K562 (cell line): ENCODE results near the gene CREG1. TPM values are rescaled to one million over a fixed set of nuclear protein-coding genes. Genes with fewer than 3 reads are reported as not detected.

ENCODE experiments used
- CHD1 ChIP-seq: fragments of 200-600 bp; sonication (generic); IDR thresholded peaks from one replicate; pipeline ENCODE4 v1.6.1; 2012; ENCODE audit warnings: mild to moderate bottlenecking, moderate library complexity, low read length, inconsistent platforms
- E2F6 ChIP-seq, 2 experiments: IDR thresholded peaks; 2 replicates each; pipeline ENCODE4 v1.6.1; 2011; ENCODE audit warnings: borderline replicate concordance in 1 of 2, control low read depth in 1 of 2, low read depth in 1 of 2, low read length in 1 of 2, mild to moderate bottlenecking in 1 of 2, mixed read lengths in 1 of 2, moderate library complexity in 1 of 2; ENCODE audit not compliant: insufficient read depth in 1 of 2, insufficient read length in 1 of 2, poor library complexity in 1 of 2, severe bottlenecking in 1 of 2; ENCODE audit errors: extremely low read depth in 1 of 2
- HNRNPL ChIP-seq: fragments of 200-400 bp; formaldehyde crosslinking; IDR thresholded peaks from 2 replicates; pipeline ENCODE4 v1.6.1; 2017; ENCODE audit warnings: low read depth, mild to moderate bottlenecking, low read length
- MGA ChIP-seq: fragments of 450-650 bp; IDR thresholded peaks from 2 replicates; pipeline ENCODE4 v1.6.1; 2016; ENCODE audit warnings: mild to moderate bottlenecking, moderate library complexity
- SMARCB1 ChIP-seq: IDR thresholded peaks from 2 replicates; pipeline ENCODE4 v1.6.1; 2011; ENCODE audit warnings: improper control_type of control experiment, low read depth; ENCODE audit not compliant: insufficient read length
- TRIM28 ChIP-seq: fragments of 450-650 bp; IDR thresholded peaks from 2 replicates; pipeline ENCODE4 v1.6.1; 2017
- ZBTB33 ChIP-seq: sonication (generic); formaldehyde crosslinking; IDR thresholded peaks from 2 replicates; pipeline ENCODE4 v1.8.1; 2023; ENCODE audit warnings: mild to moderate bottlenecking, missing genetic modification reagents
- ZNF134 ChIP-seq: fragments of 250-450 bp; sonication (Bioruptor Pico); conservative IDR thresholded peaks from 2 replicates; pipeline ENCODE4 v1.4.0; 2020
- ZNF395 ChIP-seq: fragments of 200-800 bp; sonication (Bioruptor generic); IDR thresholded peaks from 2 replicates; pipeline ENCODE4 v1.6.1; 2017; ENCODE audit warnings: missing genetic modification characterization, missing compliant biosample characterization
- polyA plus RNA-seq, 8 experiments: library from polyadenylated mRNA; depleted of rRNA in 4 of 8; stranded (reverse) in 5 of 8; unstranded in 3 of 8; fragments of >200 nt; fragmentation: Nextera tagmentation in 2 of 8; fragmentation: Illumina TruSeq in 1 of 8; extraction: Ambion mirVana in 2 of 8; extraction: Trizol in 1 of 8; gene quantifications; 2 replicates each; pipeline versions ENCODE4 v1.2.1 to v1.2.3, GENCODE V29; 2011 to 2014; ENCODE audit warnings: inconsistent platforms in 1 of 8, missing spikeins in 1 of 8
- total RNA-seq, 7 experiments: library from RNA; depleted of rRNA in 6 of 7; stranded (reverse); fragments of >200 nt in 6 of 7; fragmentation: Illumina TruSeq in 2 of 7; extraction: Trizol in 2 of 7; gene quantifications; 2 replicates each; pipeline versions ENCODE4 v1.2.1 to v1.2.3, GENCODE V29; 2011 to 2021; ENCODE audit warnings: low replicate concordance in 1 of 7

CREG1 gene
- total and polyA plus RNA-seq, 9 of the 15 experiments (the other 6 are each of a cell fraction or from before 2014, with no cell fraction given), result 45.7 to 272 (median 161) TPM

- TF ChIP-seq MGA, result peak; percentile 70
- TF ChIP-seq ZBTB33, result no peak
- TF ChIP-seq TRIM28, result no peak
- no peak for TF ChIP-seq ZNF395 (CRISPR knock-in tag)
- TF ChIP-seq ZNF134 (CRISPR knock-in tag), result no peak
- TF ChIP-seq SMARCB1, result no peak
- TF ChIP-seq HNRNPL, result no peak
- peak in 1 of 2 experiments; percentile 44 for TF ChIP-seq E2F6 (IDR thresholded peaks at IDR 0.05; ENCODE audit: borderline replicate concordance in 1 of 2, extremely low read depth in 1 of 2, insufficient read depth in 1 of 2, insufficient read length in 1 of 2, low read depth in 1 of 2, low read length in 1 of 2, poor library complexity in 1 of 2, severe bottlenecking in 1 of 2)
- no peak for TF ChIP-seq CHD1
Observed at GRCh38 chr1:167491586-167492461, 61.7 kb downstream of the CREG1 start (continued).
